Neural progenitor cell (in vitro differentiated cells): ENCODE measurements around the gene MGAT4B. TPM values are rescaled to one million over a fixed set of nuclear protein-coding genes. Genes with fewer than 3 reads are reported as not detected.

Source experiments
- DNase-seq: peaks from one replicate; pipeline ENCODE4 v3.0.0-alpha.2; 2016; ENCODE audit warnings: low spot score
- H2AFZ ChIP-seq: fragments of 200-600 bp; sonication (generic); replicated peaks from 2 replicates; pipeline ENCODE4 v1.6.1; 2016; ENCODE audit warnings: antibody characterized with exemption
- H3F3A ChIP-seq: fragments of 200-600 bp; sonication (generic); 2 replicates; pipeline ENCODE4 v1.6.1; 2016; ENCODE audit warnings: antibody characterized with exemption, low read depth
- H3K27ac ChIP-seq: fragments of 200-600 bp; sonication (generic); 2 replicates; pipeline ENCODE4 v1.5.1; 2016; ENCODE audit warnings: mild to moderate bottlenecking
- H3K27me3 ChIP-seq: fragments of 200-600 bp; sonication (generic); 2 replicates; pipeline ENCODE4 v1.6.1; 2016; ENCODE audit warnings: mild to moderate bottlenecking, moderate library complexity
- H3K36me3 ChIP-seq: fragments of 200-600 bp; sonication (generic); 2 replicates; pipeline ENCODE4 v1.5.1; 2016
- H3K4me1 ChIP-seq: fragments of 200-600 bp; sonication (generic); 2 replicates; pipeline ENCODE4 v1.6.1; 2016; ENCODE audit warnings: mixed run types
- H3K4me2 ChIP-seq: fragments of 200-600 bp; sonication (generic); 2 replicates; pipeline ENCODE4 v1.6.1; 2016
- H3K4me3 ChIP-seq: fragments of 200-600 bp; sonication (generic); 2 replicates; pipeline ENCODE4 v1.5.1; 2016
- H3K79me2 ChIP-seq: fragments of 200-600 bp; sonication (generic); 2 replicates; pipeline ENCODE4 v1.6.1; 2016; ENCODE audit warnings: low read depth
- H3K9ac ChIP-seq: fragments of 200-600 bp; sonication (generic); 2 replicates; pipeline ENCODE4 v1.6.1; 2016
- H3K9me3 ChIP-seq: fragments of 200-600 bp; sonication (generic); 2 replicates; pipeline ENCODE4 v1.5.1; 2016; ENCODE audit warnings: low read depth
- H4K20me1 ChIP-seq: fragments of 200-600 bp; sonication (generic); 2 replicates; pipeline ENCODE4 v1.6.1; 2016; ENCODE audit warnings: low read depth
- H3K27ac Mint-ChIP-seq: 3 replicates; pipeline ENCODE4 v1.8.0; 2021; ENCODE audit warnings: mixed read lengths
- H3K27me3 Mint-ChIP-seq: 2 replicates; pipeline ENCODE4 v1.8.0; 2022; ENCODE audit warnings: low read depth, mild to moderate bottlenecking, inconsistent platforms, moderate library complexity, mixed read lengths; ENCODE audit not compliant: insufficient read depth
- H3K36me3 Mint-ChIP-seq: 3 replicates; pipeline ENCODE4 v1.8.0; 2021; ENCODE audit warnings: mixed read lengths
- H3K4me1 Mint-ChIP-seq: 3 replicates; pipeline ENCODE4 v1.8.0; 2021; ENCODE audit warnings: mixed read lengths
- H3K4me3 Mint-ChIP-seq: 3 replicates; pipeline ENCODE4 v1.8.0; 2021; ENCODE audit warnings: mild to moderate bottlenecking, moderate library complexity, mixed read lengths
- H3K9me3 Mint-ChIP-seq: 3 replicates; pipeline ENCODE4 v1.8.0; 2020; ENCODE audit warnings: mixed read lengths
- EZH2 ChIP-seq: fragments of 200-600 bp; sonication (generic); IDR thresholded peaks from 2 replicates; pipeline ENCODE4 v1.6.1; 2017; ENCODE audit warnings: antibody characterized with exemption, mild to moderate bottlenecking, moderate library complexity
- EZH2phosphoT487 ChIP-seq: fragments of 200-600 bp; sonication (generic); IDR thresholded peaks from 2 replicates; pipeline ENCODE4 v1.6.1; 2017; ENCODE audit warnings: antibody characterized with exemption
- total RNA-seq: library from RNA; depleted of rRNA; stranded (reverse); fragments of >200 nt; gene quantifications from 2 replicates; pipeline ENCODE4 v1.2.3, GENCODE V29; 2015; ENCODE audit warnings: low replicate concordance
- TF ChIP-seq, protein P1 (sequence below): fragments of 200-600 bp; sonication (generic); IDR thresholded peaks from 2 replicates; pipeline ENCODE4 v1.5.1; 2017; ENCODE audit warnings: antibody characterized with exemption, mild to moderate bottlenecking

Gene MGAT4B
- total RNA-seq, 1 donor from 2014 or later = 32.1 TPM

DNA sequence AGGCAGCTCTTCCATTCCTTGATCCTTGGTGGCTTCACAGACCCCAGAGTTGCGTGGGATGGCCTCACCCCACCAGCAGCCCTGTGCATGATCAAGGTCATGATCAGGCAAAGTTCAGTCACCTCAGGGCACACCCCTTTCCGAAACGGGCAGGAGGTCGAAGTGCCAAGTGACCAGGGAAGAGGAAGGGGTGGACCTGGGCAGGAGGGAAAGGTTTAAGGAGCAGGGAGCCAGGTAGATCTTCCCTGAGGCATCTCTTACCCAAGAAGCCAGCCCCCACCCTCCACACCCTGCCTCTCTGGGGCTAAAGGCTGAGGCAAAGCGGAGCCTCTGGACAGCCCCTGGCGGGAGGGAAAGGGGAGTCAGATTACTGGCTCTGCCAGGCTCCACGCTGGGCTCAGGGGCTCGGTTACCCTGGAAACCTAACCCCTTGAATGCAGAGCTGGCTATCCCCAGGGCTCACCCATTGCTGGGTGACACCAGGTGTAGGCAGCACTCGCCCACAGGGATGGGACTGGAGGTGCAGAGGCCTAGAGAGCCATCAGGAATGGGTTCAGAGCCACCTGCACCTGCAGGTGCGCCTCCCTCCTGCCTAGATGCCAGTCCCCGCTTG is 3.6 kb downstream of the MGAT4B start:
- Histone ChIP-seq H3K4me1 (peaks cover 28% of the 10 kb centered on the region), H3K9me3 (no peaks in the 10 kb centered on the region), H3F3A (peaks cover 32% of the 10 kb centered on the region), H3K27me3 (no peaks in the 10 kb centered on the region), H3K27ac (no peak overlapping the region), H3K79me2 (peaks cover 34% of the 10 kb centered on the region), H3K4me3 (peak overlapping the region; percentile 22), H2AFZ (no peak overlapping the region), H3K9ac (no peak overlapping the region), H4K20me1 (peaks cover 54% of the 10 kb centered on the region), H3K36me3 (no peaks in the 10 kb centered on the region), H3K4me2 (peak overlapping the region; percentile 73)
- Mint-ChIP-seq H3K27ac (peak overlapping the region; percentile 88), H3K27me3 (peaks cover 8% of the 10 kb centered on the region), H3K4me3 (peak overlapping the region; percentile 66), H3K9me3 (no peaks in the 10 kb centered on the region), H3K4me1 (peaks cover 32% of the 10 kb centered on the region), H3K36me3 (peaks cover 12% of the 10 kb centered on the region)
- TF ChIP-seq EZH2phosphoT487 = no peak
- TF ChIP-seq, protein P1, sequence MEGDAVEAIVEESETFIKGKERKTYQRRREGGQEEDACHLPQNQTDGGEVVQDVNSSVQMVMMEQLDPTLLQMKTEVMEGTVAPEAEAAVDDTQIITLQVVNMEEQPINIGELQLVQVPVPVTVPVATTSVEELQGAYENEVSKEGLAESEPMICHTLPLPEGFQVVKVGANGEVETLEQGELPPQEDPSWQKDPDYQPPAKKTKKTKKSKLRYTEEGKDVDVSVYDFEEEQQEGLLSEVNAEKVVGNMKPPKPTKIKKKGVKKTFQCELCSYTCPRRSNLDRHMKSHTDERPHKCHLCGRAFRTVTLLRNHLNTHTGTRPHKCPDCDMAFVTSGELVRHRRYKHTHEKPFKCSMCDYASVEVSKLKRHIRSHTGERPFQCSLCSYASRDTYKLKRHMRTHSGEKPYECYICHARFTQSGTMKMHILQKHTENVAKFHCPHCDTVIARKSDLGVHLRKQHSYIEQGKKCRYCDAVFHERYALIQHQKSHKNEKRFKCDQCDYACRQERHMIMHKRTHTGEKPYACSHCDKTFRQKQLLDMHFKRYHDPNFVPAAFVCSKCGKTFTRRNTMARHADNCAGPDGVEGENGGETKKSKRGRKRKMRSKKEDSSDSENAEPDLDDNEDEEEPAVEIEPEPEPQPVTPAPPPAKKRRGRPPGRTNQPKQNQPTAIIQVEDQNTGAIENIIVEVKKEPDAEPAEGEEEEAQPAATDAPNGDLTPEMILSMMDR = no peak
- TF ChIP-seq EZH2 = no peak
- DNase-seq = peak; percentile 85

DNA sequence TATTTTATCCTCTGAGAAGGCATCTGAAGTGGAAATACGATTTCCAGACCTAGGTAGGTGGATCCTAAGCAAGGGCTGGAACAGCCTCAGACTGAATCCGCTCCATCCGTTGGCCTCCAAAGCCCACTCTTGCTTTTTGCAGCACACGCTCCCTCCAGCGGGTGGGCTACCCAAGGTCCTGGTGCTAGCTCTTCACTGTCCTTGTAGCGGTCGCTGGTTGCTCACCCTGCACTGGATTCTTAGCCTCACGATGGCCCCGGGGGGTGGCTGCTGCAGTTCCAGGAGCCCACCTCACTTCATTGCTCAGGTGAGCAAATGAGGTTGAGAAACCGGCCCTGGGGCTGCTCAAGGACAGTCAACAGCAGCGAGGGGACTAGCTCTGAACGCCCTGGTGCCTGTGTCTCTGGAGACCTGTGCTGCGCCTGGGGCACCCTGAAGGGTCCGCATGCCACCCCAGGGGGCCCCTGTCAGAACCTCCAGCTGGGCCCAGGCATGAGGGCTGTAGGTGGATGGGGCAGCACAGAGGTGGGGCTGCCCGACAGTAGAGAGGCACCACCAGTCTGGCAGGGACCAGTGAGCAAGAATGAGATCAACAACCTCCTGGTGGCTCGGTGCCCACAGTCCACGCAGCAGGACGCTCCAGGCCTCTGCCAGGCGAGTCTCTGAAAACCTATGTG is 4.3 kb downstream of the MGAT4B start:
- peak overlapping the region; percentile 73 for H3K4me2 ChIP-seq
- no peak overlapping the region for H2AFZ ChIP-seq
- peaks cover 9% of the 10 kb centered on the region for H3K27me3 Mint-ChIP-seq
- H3F3A ChIP-seq = peaks cover 25% of the 10 kb centered on the region
- no peak overlapping the region for H3K27ac ChIP-seq
- peaks cover 31% of the 10 kb centered on the region for H3K79me2 ChIP-seq
- H3K9ac ChIP-seq = no peak overlapping the region
- no peaks in the 10 kb centered on the region for H3K9me3 Mint-ChIP-seq
- H3K36me3 Mint-ChIP-seq = peaks cover 14% of the 10 kb centered on the region
- TF ChIP-seq EZH2phosphoT487 = no peak
- TF ChIP-seq EZH2 = no peak
- TF ChIP-seq, protein P1 = no peak
- no peaks in the 10 kb centered on the region for H3K27me3 ChIP-seq
- no peak for DNase-seq
- no peaks in the 10 kb centered on the region for H3K9me3 ChIP-seq
- no peak overlapping the region for H3K4me3 ChIP-seq
- H3K4me3 Mint-ChIP-seq = no peak overlapping the region
- H3K4me1 Mint-ChIP-seq = peaks cover 32% of the 10 kb centered on the region
- no peaks in the 10 kb centered on the region for H3K36me3 ChIP-seq
- peaks cover 50% of the 10 kb centered on the region for H4K20me1 ChIP-seq
- peaks cover 28% of the 10 kb centered on the region for H3K4me1 ChIP-seq
- H3K27ac Mint-ChIP-seq = no peak overlapping the region

DNA sequence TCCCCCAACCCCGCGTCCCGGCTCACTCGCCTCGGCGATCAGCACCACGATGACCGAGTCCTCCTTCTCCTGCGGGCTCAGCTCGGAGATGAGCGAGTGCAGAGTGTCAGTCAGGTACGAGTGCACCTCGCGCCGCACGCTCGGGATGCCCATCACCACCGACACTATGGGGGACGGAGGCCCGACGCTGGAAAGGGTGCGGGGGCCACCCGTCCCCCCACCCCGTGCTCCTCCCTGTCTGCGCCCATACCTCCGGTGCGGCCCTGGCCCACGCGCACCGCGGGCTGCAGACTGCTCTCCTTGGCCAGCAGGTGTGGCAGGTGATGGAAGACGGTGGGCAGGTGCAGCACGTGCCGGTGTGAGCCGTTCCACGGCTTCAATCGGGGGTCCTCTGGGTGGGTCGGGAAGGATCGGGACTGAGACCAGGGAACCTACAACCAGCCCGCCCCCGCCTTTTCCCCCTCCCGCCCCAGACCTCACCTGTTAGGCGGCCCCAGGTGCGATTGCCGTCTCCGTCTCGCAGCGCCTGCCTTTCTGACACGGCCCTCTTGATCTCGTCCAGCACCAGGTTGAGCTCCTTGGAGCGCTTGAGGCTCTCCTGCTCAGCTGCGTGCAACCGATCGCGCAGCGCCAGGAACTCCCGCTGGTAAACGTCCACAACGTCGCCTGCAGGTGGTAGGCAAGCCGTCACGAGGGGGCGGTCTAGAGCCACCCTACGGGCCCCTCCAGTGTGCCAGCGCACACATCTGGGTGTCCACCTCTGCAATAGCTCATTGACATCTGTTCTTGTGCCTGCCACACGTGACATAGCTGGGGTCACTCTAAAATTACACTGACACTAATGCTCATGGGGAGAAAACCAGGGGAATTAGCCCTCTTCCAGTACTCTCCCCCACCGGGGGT is 5.1 kb downstream of the MGAT4B start:
- H3K9me3 ChIP-seq = no peaks in the 10 kb centered on the region
- Mint-ChIP-seq H3K27me3 (peaks cover 14% of the 10 kb centered on the region), H3K4me3 (no peak overlapping the region), H3K36me3 (peaks cover 18% of the 10 kb centered on the region), H3K27ac (peak overlapping the region; percentile 90), H3K4me1 (peaks cover 35% of the 10 kb centered on the region), H3K9me3 (no peaks in the 10 kb centered on the region)
- peaks cover 5% of the 10 kb centered on the region for H3K27me3 ChIP-seq
- H3K27ac ChIP-seq = no peak overlapping the region
- no peak for TF ChIP-seq EZH2phosphoT487
- TF ChIP-seq, protein P1 = peak; percentile 72
- no peak overlapping the region for H2AFZ ChIP-seq
- H3F3A ChIP-seq = peaks cover 23% of the 10 kb centered on the region
- peaks cover 57% of the 10 kb centered on the region for H4K20me1 ChIP-seq
- peak; percentile 85 for DNase-seq
- no peak overlapping the region for H3K9ac ChIP-seq
- peaks cover 28% of the 10 kb centered on the region for H3K4me1 ChIP-seq
- peaks cover 31% of the 10 kb centered on the region for H3K79me2 ChIP-seq
- H3K4me3 ChIP-seq = no peak overlapping the region
- no peak overlapping the region for H3K4me2 ChIP-seq
- H3K36me3 ChIP-seq = no peaks in the 10 kb centered on the region
